Uterus (tissue), 4 donors: ENCODE data around the gene TXN2. TPM values are rescaled to one million over a fixed set of nuclear protein-coding genes. Genes with fewer than 3 reads are reported as not detected.
"Not testable (repeated sequence)": the region's sequence is repeated elsewhere in the genome, so short reads cannot be mapped to it uniquely, and the experiment has no call there.

ENCODE experiments used
- DNase-seq, 2 donors: peaks; one replicate each; pipeline ENCODE4 v3.0.0-alpha.2; 2019 to 2020
- H3K27ac ChIP-seq, 2 donors: fragments of 200-600 bp; sonication (generic); 1 replicate in 1 of 2; 2 replicates in 1 of 2; pipeline ENCODE4 v1.5.1; 2016 to 2018
- H3K27me3 ChIP-seq, 2 donors: fragments of 200-600 bp; sonication (generic); one replicate each; pipeline ENCODE4 v1.5.1; 2018 to 2019; ENCODE audit warnings: control low read depth in 1 of 2
- H3K36me3 ChIP-seq, 2 donors: fragments of 200-600 bp; sonication (generic); one replicate each; pipeline ENCODE4 v1.5.1; 2019; ENCODE audit warnings: control low read depth in 1 of 2
- H3K4me1 ChIP-seq, 2 donors: fragments of 200-600 bp; sonication (generic); one replicate each; pipeline ENCODE4 v1.5.1; 2018 to 2019; ENCODE audit warnings: control low read depth in 1 of 2
- H3K4me3 ChIP-seq, 2 donors: fragments of 200-600 bp; sonication (generic); 1 replicate in 1 of 2; 2 replicates in 1 of 2; pipeline ENCODE4 v1.5.1; 2018 to 2019; ENCODE audit warnings: mild to moderate bottlenecking in 1 of 2
- H3K9me3 ChIP-seq, 2 donors: fragments of 200-600 bp; sonication (generic); one replicate each; pipeline ENCODE4 v1.5.1; 2019; ENCODE audit warnings: control low read depth in 1 of 2
- CTCF ChIP-seq, 4 experiments: fragments of 200-600 bp in 2 of 4; fragments of 450-650 bp in 2 of 4; sonication (generic) in 2 of 4; IDR thresholded peaks; one replicate each; pipeline ENCODE4 v1.5.1; 2016 to 2019; ENCODE audit warnings: antibody characterized with exemption in 4 of 4, mild to moderate bottlenecking in 2 of 4, moderate library complexity in 1 of 4
- POLR2A ChIP-seq, 2 donors: fragments of 450-650 bp; IDR thresholded peaks; one replicate each; pipeline ENCODE4 v1.6.1; 2016; ENCODE audit warnings: antibody characterized with exemption in 2 of 2, mild to moderate bottlenecking in 1 of 2, moderate library complexity in 1 of 2
- intact Hi-C: fragments of 100-400 bp; cut with DNase I; formaldehyde crosslinking; loops from one replicate; pipeline ENCODE4 v1.15.1; 2023; ENCODE audit warnings: low total_unique reads
- total RNA-seq, 4 donors: library from RNA; depleted of rRNA in 3 of 4; stranded (reverse); fragments of >200 nt in 3 of 4; gene quantifications; one replicate each; pipeline versions ENCODE4 v1.1.0 to v1.2.4, GENCODE V29; 2014 to 2023
- donor health status: DM: yes; HTN: yes; CAD: no.

Gene TXN2
- total RNA-seq, 4 donors from 2014 or later, result 14.4 to 56.4 (median 17.8) TPM

GRCh38 chr22:36520423-36520822, 39.0 kb upstream of the TXN2 start:
- no peaks in the 10 kb centered on the region for H3K36me3 ChIP-seq
- TF ChIP-seq POLR2A (IDR thresholded peaks at IDR 0.05) (no peak), CTCF (IDR thresholded peaks at IDR 0.05) (no peak)
- no peak for DNase-seq

GRCh38 chr22:36519906-36520305, 38.5 kb upstream of the TXN2 start:
- H3K4me3 ChIP-seq, H3K9me3 ChIP-seq, H3K27me3 ChIP-seq, H3K36me3 ChIP-seq, H3K4me1 ChIP-seq, intact Hi-C loops, DNase-seq, H3K27ac ChIP-seq: not testable (repeated sequence)

More at GRCh38 chr22:36520423-36520822, 39.0 kb upstream of the TXN2 start:
- Histone ChIP-seq H3K27ac (no peak overlapping the region), H3K4me3 (no peak overlapping the region), H3K4me1 (no peaks in the 10 kb centered on the region), H3K27me3 (no peaks in the 10 kb centered on the region), H3K9me3 (no peaks in the 10 kb centered on the region)
- intact Hi-C loops, result no loop called here

- no peak for TF ChIP-seq CTCF (IDR thresholded peaks at IDR 0.05)
- no peak for TF ChIP-seq POLR2A (IDR thresholded peaks at IDR 0.05)
- Histone ChIP-seq H3K4me1 (no peaks in the 10 kb centered on the region), H3K9me3 (no peaks in the 10 kb centered on the region), H3K27ac (no peak overlapping the region), H3K4me3 (no peak overlapping the region), H3K27me3 (no peaks in the 10 kb centered on the region), H3K36me3 (no peaks in the 10 kb centered on the region)
- DNase-seq, result no peak
- intact Hi-C loops, result no loop called here
Measured at GRCh38 chr22:36514766-36515165, 33.3 kb upstream of the TXN2 start.

GRCh38 chr22:36512991-36513390, 31.6 kb upstream of the TXN2 start:
- no peaks in the 10 kb centered on the region for H3K9me3 ChIP-seq
- intact Hi-C loops, result no loop called here
- TF ChIP-seq CTCF (IDR thresholded peaks at IDR 0.05) (no peak), POLR2A (IDR thresholded peaks at IDR 0.05) (no peak)
- H3K4me3 ChIP-seq, result no peak overlapping the region
- H3K27ac ChIP-seq, result no peak overlapping the region
- DNase-seq, result no peak
- no peaks in the 10 kb centered on the region for H3K27me3 ChIP-seq
- H3K36me3 ChIP-seq, result no peaks in the 10 kb centered on the region
- no peaks in the 10 kb centered on the region for H3K4me1 ChIP-seq

- intact Hi-C loops, result no loop called here
- no peak overlapping the region for H3K27ac ChIP-seq
Measured at GRCh38 chr22:36512333-36512732, 30.9 kb upstream of the TXN2 start.

More at GRCh38 chr22:36512333-36512732, 30.9 kb upstream of the TXN2 start:
- Histone ChIP-seq H3K27me3 (no peaks in the 10 kb centered on the region), H3K9me3 (no peaks in the 10 kb centered on the region), H3K4me1 (no peaks in the 10 kb centered on the region), H3K4me3 (no peak overlapping the region), H3K36me3 (no peaks in the 10 kb centered on the region)
- no peak for DNase-seq
- TF ChIP-seq CTCF (IDR thresholded peaks at IDR 0.05), result no peak
- TF ChIP-seq POLR2A (IDR thresholded peaks at IDR 0.05), result no peak
